ENCODE measurements around the gene MTA3.
"Not testable (repeated sequence)": the region's sequence is repeated elsewhere in the genome, so short reads cannot be mapped to it uniquely, and the experiment has no call there.

The MTA3 gene

GRCh38 chr2:42636934-42637333, 68.5 kb downstream of the MTA3 start:
- Histone ChIP-seq H3K36me3 (no peaks in the 10 kb centered on the region), H3K4me3 (no peak overlapping the region), H3K4me1 (no peaks in the 10 kb centered on the region), H3K27ac (no peak overlapping the region), H3K9me3 (no peaks in the 10 kb centered on the region), H3K27me3 (no peaks in the 10 kb centered on the region)
- DNase-seq = no peak
- TF ChIP-seq CTCF (IDR thresholded peaks at IDR 0.05) = no peak
- intact Hi-C loops (cut with DNase I; ENCODE audit: low total_unique reads) = no loop called here

DNA sequence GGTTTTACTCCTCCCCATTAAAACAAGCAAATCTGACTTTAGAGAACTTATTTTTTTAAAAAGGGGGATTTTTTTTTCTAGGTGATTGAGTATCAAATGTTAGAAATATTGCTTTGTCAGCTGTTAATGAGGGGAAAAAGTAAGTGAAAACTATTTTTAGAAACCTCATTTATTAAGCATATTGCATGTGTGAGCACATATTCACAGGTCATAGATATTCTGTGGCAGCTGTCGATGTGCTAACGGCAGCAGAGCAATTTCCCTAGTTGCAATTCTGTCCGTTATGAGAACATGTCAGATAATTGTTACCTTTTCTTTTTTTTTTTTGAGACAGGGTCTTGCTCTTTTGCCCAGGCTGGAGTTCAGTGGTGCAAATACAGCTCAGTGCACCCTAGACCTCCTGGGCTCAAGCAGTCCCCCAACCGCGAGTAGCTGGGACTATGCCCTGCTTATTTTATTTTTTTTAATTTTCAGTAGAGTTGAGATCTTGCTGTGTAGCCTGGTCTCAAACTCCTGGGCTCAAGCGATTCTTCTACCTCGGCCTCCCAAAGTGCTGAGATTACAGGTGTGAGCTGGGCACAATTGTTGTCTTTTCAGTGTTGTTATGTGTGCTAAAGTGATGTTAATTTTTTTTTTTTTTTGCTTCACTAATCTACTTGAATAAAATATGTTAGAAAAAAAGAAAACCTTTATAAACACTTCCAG, 69.8 kb downstream of the MTA3 start:
- no peak for TF ChIP-seq CTCF (IDR thresholded peaks at IDR 0.05)
- no peak for DNase-seq

DNA sequence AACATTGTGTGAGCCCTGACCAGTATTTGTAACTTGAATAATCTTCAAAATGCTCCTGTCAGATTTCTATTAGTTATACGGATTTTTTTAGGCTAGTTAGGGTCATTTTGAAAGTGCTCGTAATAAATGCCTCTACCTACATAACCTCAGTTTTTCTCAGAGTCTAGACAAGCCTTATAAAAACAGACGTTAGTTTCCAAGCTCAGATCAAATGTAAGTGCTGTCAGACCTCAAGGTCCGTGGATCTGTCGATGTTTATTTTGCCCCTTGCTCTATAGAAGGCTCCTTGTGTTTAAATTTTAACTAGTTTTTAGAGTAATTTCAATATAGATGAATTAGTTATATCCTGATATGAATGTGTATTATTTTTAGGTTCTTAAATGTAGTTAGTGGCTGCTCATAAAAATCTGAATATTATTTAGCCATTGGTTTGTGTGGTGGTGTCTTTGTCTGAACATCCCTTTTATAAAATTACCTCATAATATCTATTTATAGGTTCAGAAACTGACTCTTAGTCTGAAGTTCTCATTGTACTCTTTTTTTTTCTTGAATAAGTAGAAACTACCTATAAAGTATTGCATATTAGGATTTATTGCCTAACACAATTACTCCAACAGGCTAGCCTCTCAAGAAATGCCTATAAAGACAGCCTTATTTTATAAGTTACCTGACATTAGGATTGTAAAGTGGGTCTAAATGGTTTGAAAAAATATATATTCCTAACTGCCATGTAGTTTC, 71.1 kb downstream of the MTA3 start:
- H3K4me3 ChIP-seq = no peak overlapping the region
- no peak for DNase-seq
- H3K36me3 ChIP-seq = peaks cover 0 to 7% (median 5%) of the 10 kb centered on the region in 3 donors
- no peak for TF ChIP-seq CTCF (IDR thresholded peaks at IDR 0.05)
- no peaks in the 10 kb centered on the region for H3K27me3 ChIP-seq
- H3K4me1 ChIP-seq = no peaks in the 10 kb centered on the region
- H3K27ac ChIP-seq = no peak overlapping the region
- H3K9me3 ChIP-seq = no peaks in the 10 kb centered on the region
- intact Hi-C loops (cut with DNase I; ENCODE audit: low total_unique reads) = no loop called here

More for the DNA sequence above, 69.8 kb downstream of the MTA3 start:
- intact Hi-C loops (cut with DNase I; ENCODE audit: low total_unique reads) = no loop called here
- no peak overlapping the region for H3K4me3 ChIP-seq
- H3K27ac ChIP-seq = no peak overlapping the region
- H3K9me3 ChIP-seq = no peaks in the 10 kb centered on the region
- no peaks in the 10 kb centered on the region for H3K27me3 ChIP-seq
- H3K4me1 ChIP-seq = no peaks in the 10 kb centered on the region
- H3K36me3 ChIP-seq = peaks cover 0 to 3% (median 0%) of the 10 kb centered on the region in 3 donors

GRCh38 chr2:42640261-42640660, 71.8 kb downstream of the MTA3 start:
- intact Hi-C loops (cut with DNase I; ENCODE audit: low total_unique reads) = no loop called here
- DNase-seq = no peak
- no peak overlapping the region for H3K27ac ChIP-seq
- no peaks in the 10 kb centered on the region for H3K9me3 ChIP-seq
- TF ChIP-seq CTCF (IDR thresholded peaks at IDR 0.05) = no peak
- H3K4me3 ChIP-seq = no peak overlapping the region
- H3K27me3 ChIP-seq = no peaks in the 10 kb centered on the region
- peaks cover 2 to 11% (median 7%) of the 10 kb centered on the region in 3 donors for H3K36me3 ChIP-seq
- H3K4me1 ChIP-seq = no peaks in the 10 kb centered on the region

GRCh38 chr2:42642371-42642770, 73.9 kb downstream of the MTA3 start:
- H3K27me3 ChIP-seq; H3K4me3 ChIP-seq; H3K27ac ChIP-seq; H3K9me3 ChIP-seq; H3K4me1 ChIP-seq; DNase-seq; intact Hi-C loops (cut with DNase I; ENCODE audit: low total_unique reads): not testable (repeated sequence)
- H3K36me3 ChIP-seq = peaks cover 14 to 25% (median 19%) of the 10 kb centered on the region in 3 donors

- Histone ChIP-seq H3K27me3 (no peaks in the 10 kb centered on the region), H3K4me1 (no peaks in the 10 kb centered on the region), H3K27ac (no peak overlapping the region), H3K4me3 (no peak overlapping the region), H3K9me3 (no peaks in the 10 kb centered on the region), H3K36me3 (peaks cover 14 to 29% (median 19%) of the 10 kb centered on the region in 3 donors)
- no peak for DNase-seq
- TF ChIP-seq CTCF (IDR thresholded peaks at IDR 0.05) = no peak
- intact Hi-C loops (cut with DNase I; ENCODE audit: low total_unique reads) = no loop called here
Observed at GRCh38 chr2:42645551-42645950, 77.1 kb downstream of the MTA3 start.
